Sciatic nerve (tissue), 2 donors: ENCODE measurements around the gene TPR. TPM values are rescaled to one million over a fixed set of nuclear protein-coding genes. Genes with fewer than 3 reads are reported as not detected.

Source experiments
- ATAC-seq: fragments of 200-7000 bp; cut with Tn5 transposase; one replicate; pipeline ENCODE4 v1.9.1; 2020; ENCODE audit warnings: mild to moderate bottlenecking, moderate library complexity
- DNase-seq: peaks from one replicate; pipeline ENCODE4 v3.0.0-alpha.2; 2020; ENCODE audit warnings: low spot score
- intact Hi-C: fragments of 100-400 bp; cut with DNase I; formaldehyde crosslinking; loops from one replicate; pipeline ENCODE4 v1.14.2; 2022
- total RNA-seq: library from RNA; stranded (reverse); fragmentation: NEBNext Ultra II Directional; extraction: Animal tissue kit (Norgen Biotek cat#: 25700); gene quantifications from one replicate; pipeline ENCODE4 v1.2.1, GENCODE V29; 2021
- donor health status: DM: no; HTN: no; CAD: no.
- donor health status: DM: no; HTN: no; CAD: no.

The TPR gene
- total RNA-seq, 1 donor from 2014 or later = 119 TPM

DNA sequence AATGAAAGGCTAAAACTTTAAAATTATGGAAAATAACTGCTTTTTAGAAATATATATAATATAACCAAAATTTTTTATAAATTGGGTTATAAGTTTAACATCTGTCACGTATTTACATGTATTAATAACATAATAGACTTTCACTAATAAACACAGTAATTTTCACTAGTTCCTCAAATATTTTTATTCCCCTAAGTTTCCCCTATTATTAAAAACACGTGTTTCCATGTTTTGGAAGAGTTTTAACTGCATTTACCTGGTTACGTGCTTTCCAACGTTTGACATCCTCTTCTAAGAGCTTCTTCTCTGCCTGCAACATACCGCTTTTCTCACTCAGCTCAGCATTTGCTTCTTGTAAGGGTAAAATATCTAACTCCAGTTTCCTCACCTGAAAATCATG is 34.3 kb downstream of the TPR start:
- DNase-seq = no peak
- intact Hi-C loops = no loop called here
- no peak for ATAC-seq

GRCh38 chr1:186337554-186337953 is 37.5 kb downstream of the TPR start:
- no peak for ATAC-seq
- DNase-seq = no peak
- intact Hi-C loops = no loop called here

GRCh38 chr1:186330758-186331157 is 44.3 kb downstream of the TPR start:
- no peak for ATAC-seq
- intact Hi-C loops = no loop called here
- DNase-seq = no peak

DNA sequence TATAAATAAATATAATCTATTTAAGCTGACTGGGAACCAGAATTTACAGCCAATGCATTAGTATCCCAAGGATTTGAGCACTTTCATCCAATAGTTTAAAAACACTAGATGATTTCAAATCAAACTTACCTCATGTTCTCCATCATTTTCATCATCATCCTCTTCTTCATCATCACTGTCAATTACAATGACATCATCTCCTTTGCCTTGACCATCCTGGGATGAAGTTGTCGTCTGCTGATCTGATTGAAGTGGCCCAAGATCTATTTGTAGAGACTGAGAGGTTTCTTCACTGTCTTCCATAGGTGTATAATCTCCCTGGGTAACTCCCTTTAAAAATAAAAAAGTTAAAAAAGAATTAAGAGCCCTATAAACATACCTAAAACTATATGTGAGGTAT is 47.7 kb downstream of the TPR start:
- DNase-seq (no peak), ATAC-seq (no peak)
- intact Hi-C loops = no loop called here

DNA sequence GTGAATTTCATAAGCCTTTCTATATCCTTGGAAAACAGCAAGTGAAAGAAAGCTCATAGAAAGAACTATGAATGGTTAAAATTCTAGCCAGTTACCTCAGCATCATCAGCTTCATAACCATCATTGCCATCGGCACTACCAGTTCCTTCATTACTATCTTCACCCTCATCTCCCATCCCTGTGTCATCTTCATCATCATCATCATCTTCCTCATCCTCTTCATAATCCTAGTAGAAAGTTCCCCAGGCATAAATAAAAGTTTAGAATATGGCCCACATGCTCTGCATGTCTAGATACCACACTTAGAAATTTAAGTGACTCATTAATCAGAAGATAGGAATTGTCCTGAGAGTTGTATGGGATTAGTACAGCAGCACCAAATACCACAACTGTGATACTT is 49.0 kb downstream of the TPR start:
- DNase-seq = no peak
- intact Hi-C loops = no loop called here
- ATAC-seq = no peak

- DNase-seq (no peak), ATAC-seq (no peak)
- intact Hi-C loops = no loop called here
These were observed 49.8 kb downstream of the TPR start for GRCh38 chr1:186325239-186325638.

- ATAC-seq (no peak), DNase-seq (no peak)
- intact Hi-C loops = no loop called here
These were observed 51.2 kb downstream of the TPR start for GRCh38 chr1:186323865-186324264.

- DNase-seq (no peak), ATAC-seq (no peak)
- intact Hi-C loops = loop anchor here (5.0 kb wide), 1 partner anchor 1363 kb away; no protein-coding TSS in a partner anchor
These were observed 59.5 kb downstream of the TPR start for GRCh38 chr1:186315570-186315969.

DNA sequence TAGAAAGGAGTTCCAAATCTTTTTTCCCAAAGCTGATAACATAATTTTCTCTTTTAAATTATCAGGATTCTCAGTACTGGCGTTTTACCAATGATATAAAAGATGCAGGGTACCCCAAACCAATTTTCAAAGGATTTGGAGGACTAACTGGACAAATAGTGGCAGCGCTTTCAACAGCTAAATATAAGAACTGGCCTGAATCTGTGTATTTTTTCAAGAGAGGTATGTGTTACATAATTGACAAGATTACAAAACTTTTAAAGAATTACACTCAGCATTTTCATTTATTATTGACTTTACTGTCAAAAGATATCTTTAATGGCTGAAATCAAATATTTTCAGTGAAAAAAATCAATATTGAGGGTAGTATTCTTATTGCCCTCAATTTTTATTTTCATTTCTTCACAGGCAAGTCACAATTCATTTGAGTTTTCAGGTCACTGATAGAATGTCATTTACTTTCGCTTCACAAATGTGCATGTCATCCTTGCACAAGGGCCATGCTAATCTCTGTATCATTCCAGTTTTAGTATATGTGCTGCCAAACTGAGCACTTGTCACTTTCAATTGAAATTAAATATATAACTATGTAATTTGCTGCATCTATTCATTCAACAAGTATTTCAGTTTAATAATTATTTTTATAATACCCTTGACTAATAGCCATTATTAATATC is 63.5 kb downstream of the TPR start:
- intact Hi-C loops = no loop called here
- ATAC-seq (no peak), DNase-seq (no peak)

DNA sequence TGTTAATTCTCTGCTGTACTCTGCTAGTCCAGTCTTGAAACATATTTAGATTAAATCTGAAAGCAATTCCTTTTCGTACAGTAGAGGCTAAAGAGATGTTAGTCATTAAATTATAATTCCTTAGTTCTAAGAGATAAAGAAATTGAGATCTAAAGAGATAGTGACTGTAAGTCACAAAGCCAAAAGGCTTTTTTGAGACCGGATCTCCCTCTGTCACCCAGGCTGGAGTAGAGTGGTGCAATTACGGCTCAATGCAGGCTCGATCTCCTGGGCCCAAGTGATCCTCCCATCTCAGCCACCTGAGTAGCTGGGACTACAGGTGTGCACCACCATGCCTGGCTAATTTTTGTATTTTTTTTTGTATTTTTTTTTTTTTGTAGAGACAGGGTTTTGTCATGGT is 64.7 kb downstream of the TPR start:
- DNase-seq (no peak), ATAC-seq (no peak)
- intact Hi-C loops = no loop called here

- intact Hi-C loops = no loop called here
- no peak for ATAC-seq
These were observed 66.6 kb downstream of the TPR start for GRCh38 chr1:186308264-186309060.

DNA sequence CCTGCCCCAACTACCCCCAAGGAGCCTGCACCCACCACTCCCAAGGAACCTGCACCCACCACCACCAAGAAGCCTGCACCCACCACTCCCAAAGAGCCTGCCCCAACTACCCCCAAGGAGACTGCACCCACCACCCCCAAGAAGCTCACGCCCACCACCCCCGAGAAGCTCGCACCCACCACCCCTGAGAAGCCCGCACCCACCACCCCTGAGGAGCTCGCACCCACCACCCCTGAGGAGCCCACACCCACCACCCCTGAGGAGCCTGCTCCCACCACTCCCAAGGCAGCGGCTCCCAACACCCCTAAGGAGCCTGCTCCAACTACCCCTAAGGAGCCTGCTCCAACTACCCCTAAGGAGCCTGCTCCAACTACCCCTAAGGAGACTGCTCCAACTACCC is 67.6 kb downstream of the TPR start:
- DNase-seq (no peak), ATAC-seq (no peak)
- intact Hi-C loops = no loop called here

More at GRCh38 chr1:186308264-186309060, 66.6 kb downstream of the TPR start:
- no peak for DNase-seq

DNA sequence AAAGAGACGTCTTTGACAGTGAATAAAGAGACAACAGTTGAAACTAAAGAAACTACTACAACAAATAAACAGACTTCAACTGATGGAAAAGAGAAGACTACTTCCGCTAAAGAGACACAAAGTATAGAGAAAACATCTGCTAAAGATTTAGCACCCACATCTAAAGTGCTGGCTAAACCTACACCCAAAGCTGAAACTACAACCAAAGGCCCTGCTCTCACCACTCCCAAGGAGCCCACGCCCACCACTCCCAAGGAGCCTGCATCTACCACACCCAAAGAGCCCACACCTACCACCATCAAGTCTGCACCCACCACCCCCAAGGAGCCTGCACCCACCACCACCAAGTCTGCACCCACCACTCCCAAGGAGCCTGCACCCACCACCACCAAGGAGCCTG is 68.5 kb downstream of the TPR start:
- no peak for DNase-seq
- intact Hi-C loops = no loop called here
- no peak for ATAC-seq

- ATAC-seq (no peak), DNase-seq (no peak)
- intact Hi-C loops = no loop called here
These were observed 69.8 kb downstream of the TPR start for GRCh38 chr1:186304982-186305949.

DNA sequence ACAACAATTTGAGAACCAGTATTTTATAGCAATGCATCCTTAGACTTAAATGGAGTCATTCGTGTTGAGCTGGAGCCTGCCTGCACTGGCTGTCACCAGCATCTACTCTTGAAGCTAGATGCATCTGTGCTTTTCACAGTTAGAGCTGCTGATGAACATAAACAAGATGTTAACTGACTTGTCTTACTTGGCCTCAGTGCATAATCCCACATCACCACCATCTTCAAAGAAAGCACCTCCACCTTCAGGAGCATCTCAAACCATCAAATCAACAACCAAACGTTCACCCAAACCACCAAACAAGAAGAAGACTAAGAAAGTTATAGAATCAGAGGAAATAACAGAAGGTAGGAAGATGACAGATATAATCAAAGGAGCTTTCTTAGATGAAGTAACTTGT is 71.1 kb downstream of the TPR start:
- no peak for ATAC-seq
- no peak for DNase-seq
- intact Hi-C loops = no loop called here

DNA sequence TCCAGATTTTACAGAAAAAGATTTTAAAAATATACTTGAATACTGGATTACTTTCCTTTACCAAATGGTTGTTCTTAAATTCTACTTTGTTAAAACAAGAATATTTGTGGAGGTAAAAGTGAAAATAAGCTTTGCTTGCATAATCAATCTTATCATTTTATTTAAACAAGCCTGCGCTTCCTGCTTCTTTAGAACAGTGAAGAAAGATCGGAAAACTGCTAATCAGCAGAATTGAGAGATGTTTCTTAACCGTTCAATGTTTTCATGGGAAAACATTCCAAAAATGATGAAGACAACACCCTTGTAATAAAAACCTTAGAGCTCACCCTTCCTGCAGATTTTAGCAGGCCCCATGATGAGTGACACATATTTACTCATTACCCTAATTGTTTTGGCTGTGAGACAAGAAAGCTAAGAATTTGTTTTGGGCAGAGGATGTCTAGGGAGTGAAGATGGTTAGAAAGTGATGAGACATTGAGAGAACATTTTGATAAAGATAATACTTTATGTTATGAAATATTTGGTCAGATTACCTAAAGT is 72.6 kb downstream of the TPR start:
- no peak for ATAC-seq
- DNase-seq = no peak
- intact Hi-C loops = no loop called here

DNA sequence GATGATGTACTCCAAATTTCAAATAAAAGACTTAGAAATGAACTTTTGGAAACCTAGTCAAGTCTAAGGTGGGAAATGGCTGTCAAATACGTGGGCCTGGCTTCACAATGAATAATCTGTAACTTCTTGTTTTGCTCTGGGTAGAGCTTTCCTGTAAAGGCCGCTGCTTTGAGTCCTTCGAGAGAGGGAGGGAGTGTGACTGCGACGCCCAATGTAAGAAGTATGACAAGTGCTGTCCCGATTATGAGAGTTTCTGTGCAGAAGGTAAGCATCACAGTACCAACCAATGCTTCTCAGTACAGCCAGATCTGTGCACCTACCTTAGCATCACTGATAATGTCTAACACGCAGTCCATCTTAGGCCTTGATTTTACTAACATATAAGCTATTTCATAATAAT is 73.6 kb downstream of the TPR start:
- ATAC-seq = no peak
- no peak for DNase-seq
- intact Hi-C loops = no loop called here

GRCh38 chr1:186300056-186300455 is 75.0 kb downstream of the TPR start:
- ATAC-seq (no peak), DNase-seq (no peak)
- intact Hi-C loops = no loop called here

- intact Hi-C loops = no loop called here
- DNase-seq (no peak), ATAC-seq (no peak)
These were observed 75.5 kb downstream of the TPR start for GRCh38 chr1:186299570-186299969.
